WTC11 (cell line): ENCODE measurements around the gene KRT222.

Experiments used
- ATF3 ChIP-seq: sonication (generic); formaldehyde crosslinking; conservative IDR thresholded peaks from 2 replicates; pipeline ENCODE4 v1.8.1; 2022; ENCODE audit warnings: mild to moderate bottlenecking, missing genetic modification reagents
- CTCF ChIP-seq: fragments of 200-600 bp; IDR thresholded peaks from 2 replicates; pipeline ENCODE4 v1.8.0; 2022; ENCODE audit warnings: antibody characterized with exemption
- ETV6 ChIP-seq: sonication (generic); formaldehyde crosslinking; IDR thresholded peaks from 2 replicates; pipeline ENCODE4 v1.8.1; 2022; ENCODE audit warnings: mild to moderate bottlenecking, missing genetic modification reagents
- FOXP1 ChIP-seq: sonication (generic); formaldehyde crosslinking; IDR thresholded peaks from 2 replicates; pipeline ENCODE4 v1.8.0; 2022; ENCODE audit warnings: missing genetic modification reagents, mild to moderate bottlenecking, moderate library complexity, borderline replicate concordance
- FOXP4 ChIP-seq: sonication (generic); formaldehyde crosslinking; IDR thresholded peaks from 2 replicates; pipeline ENCODE4 v1.8.0; 2022; ENCODE audit warnings: mild to moderate bottlenecking, missing genetic modification reagents
- JUN ChIP-seq: sonication (generic); formaldehyde crosslinking; IDR thresholded peaks from 2 replicates; pipeline ENCODE4 v1.8.0; 2023; ENCODE audit warnings: mild to moderate bottlenecking, missing genetic modification reagents
- MAX ChIP-seq: sonication (generic); formaldehyde crosslinking; IDR thresholded peaks from 2 replicates; pipeline ENCODE4 v1.8.0; 2022; ENCODE audit warnings: mild to moderate bottlenecking, missing genetic modification reagents
- NR1H2 ChIP-seq: sonication (generic); formaldehyde crosslinking; IDR thresholded peaks from 2 replicates; pipeline ENCODE4 v1.9.0; 2021; ENCODE audit warnings: mild to moderate bottlenecking, moderate library complexity, missing genetic modification reagents
- RORB ChIP-seq: fragments of 250-450 bp; sonication (Bioruptor Pico); IDR thresholded peaks from 2 replicates; pipeline ENCODE4 v1.9.0; 2021; ENCODE audit warnings: mild to moderate bottlenecking
- SP1 ChIP-seq: sonication (generic); formaldehyde crosslinking; conservative IDR thresholded peaks from 2 replicates; pipeline ENCODE4 v1.8.1; 2022; ENCODE audit warnings: missing genetic modification reagents
- USF2 ChIP-seq: sonication (generic); formaldehyde crosslinking; IDR thresholded peaks from 2 replicates; pipeline ENCODE4 v1.8.1; 2023; ENCODE audit warnings: mild to moderate bottlenecking, missing genetic modification reagents, moderate library complexity
- ZBTB21 ChIP-seq: sonication (generic); formaldehyde crosslinking; IDR thresholded peaks from 2 replicates; pipeline ENCODE4 v1.8.1; 2023; ENCODE audit warnings: mild to moderate bottlenecking, missing genetic modification reagents, borderline replicate concordance
- ZNF263 ChIP-seq: sonication (generic); formaldehyde crosslinking; IDR thresholded peaks from 2 replicates; pipeline ENCODE4 v1.8.1; 2022; ENCODE audit warnings: low read depth, mild to moderate bottlenecking, moderate library complexity, missing genetic modification reagents
- ZNF416 ChIP-seq: fragments of 250-450 bp; sonication (Bioruptor Pico); IDR thresholded peaks from 2 replicates; pipeline ENCODE4 v1.9.0; 2021; ENCODE audit warnings: mild to moderate bottlenecking, inconsistent platforms

- TF ChIP-seq MAX (CRISPR knock-in tag), result no peak
- TF ChIP-seq RORB, result no peak
- TF ChIP-seq CTCF, result no peak
- TF ChIP-seq FOXP4 (CRISPR knock-in tag), result no peak
- no peak for TF ChIP-seq ETV6 (CRISPR knock-in tag)
- no peak for TF ChIP-seq NR1H2
- TF ChIP-seq JUN (CRISPR knock-in tag), result no peak
- TF ChIP-seq ZNF416, result no peak
- no peak for TF ChIP-seq FOXP1
- no peak for TF ChIP-seq ZBTB21 (CRISPR knock-in tag)
- TF ChIP-seq ZNF263 (CRISPR knock-in tag), result no peak
- no peak for TF ChIP-seq ATF3 (CRISPR knock-in tag)
- TF ChIP-seq USF2 (CRISPR knock-in tag), result no peak
- TF ChIP-seq SP1 (CRISPR knock-in tag), result no peak
Observed at GRCh38 chr17:40686192-40686591, 21.2 kb upstream of the KRT222 start.
